ENCODE measurements around the gene ZNF764. TPM values are rescaled to one million over a fixed set of nuclear protein-coding genes. Genes with fewer than 3 reads are reported as not detected.

ZNF764 gene
- total and polyA plus RNA-seq, 9 of the 15 experiments (the other 6 are each of a cell fraction or from before 2014, with no cell fraction given) = 0.69 to 10.1 (median 4.1) TPM

DNA sequence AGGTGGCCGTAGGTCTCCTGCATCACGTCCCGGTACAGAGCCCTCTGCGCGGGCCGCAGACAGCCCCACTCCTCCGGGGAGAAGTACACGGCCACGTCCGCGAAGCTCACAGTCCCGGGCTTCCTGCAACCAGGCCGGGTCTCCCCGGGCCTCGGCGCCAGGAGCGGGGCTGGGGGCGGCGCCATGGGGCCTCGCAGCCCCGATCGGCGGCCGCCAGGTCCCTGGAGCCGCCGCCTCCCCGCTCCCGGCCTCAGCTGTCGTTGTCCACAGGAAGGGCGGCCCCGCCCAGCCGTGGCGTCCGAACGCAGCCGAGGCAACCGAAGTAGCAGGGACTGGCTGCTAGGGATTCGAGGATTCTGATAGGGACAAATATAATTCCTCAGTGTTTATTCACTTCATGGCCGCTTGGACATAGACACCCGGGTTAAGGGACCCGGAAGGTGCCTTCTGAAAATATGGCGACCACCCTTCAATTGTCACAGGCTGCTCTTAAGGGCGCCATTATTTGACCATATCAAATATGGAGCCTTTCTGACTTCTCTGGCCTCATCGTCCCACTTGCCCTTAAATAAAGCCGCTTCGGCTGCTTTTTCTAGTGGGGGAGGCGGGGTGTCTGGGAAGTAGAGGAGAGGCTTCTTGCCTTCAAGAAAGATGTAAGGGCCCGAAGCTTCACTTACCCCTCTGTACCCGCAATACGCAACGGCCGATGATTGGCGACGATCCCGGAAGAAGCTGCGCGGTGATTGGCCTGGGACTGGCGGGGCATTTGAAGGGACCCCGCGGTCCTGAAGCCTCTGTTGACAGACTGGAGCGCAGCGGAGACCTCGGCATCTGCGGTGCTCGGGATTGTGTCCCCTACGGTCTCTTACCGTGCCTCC lies 13.5 kb upstream of the ZNF764 start, which contains the start of gene ZNF688 (continued):
- TF ChIP-seq, protein P1, sequence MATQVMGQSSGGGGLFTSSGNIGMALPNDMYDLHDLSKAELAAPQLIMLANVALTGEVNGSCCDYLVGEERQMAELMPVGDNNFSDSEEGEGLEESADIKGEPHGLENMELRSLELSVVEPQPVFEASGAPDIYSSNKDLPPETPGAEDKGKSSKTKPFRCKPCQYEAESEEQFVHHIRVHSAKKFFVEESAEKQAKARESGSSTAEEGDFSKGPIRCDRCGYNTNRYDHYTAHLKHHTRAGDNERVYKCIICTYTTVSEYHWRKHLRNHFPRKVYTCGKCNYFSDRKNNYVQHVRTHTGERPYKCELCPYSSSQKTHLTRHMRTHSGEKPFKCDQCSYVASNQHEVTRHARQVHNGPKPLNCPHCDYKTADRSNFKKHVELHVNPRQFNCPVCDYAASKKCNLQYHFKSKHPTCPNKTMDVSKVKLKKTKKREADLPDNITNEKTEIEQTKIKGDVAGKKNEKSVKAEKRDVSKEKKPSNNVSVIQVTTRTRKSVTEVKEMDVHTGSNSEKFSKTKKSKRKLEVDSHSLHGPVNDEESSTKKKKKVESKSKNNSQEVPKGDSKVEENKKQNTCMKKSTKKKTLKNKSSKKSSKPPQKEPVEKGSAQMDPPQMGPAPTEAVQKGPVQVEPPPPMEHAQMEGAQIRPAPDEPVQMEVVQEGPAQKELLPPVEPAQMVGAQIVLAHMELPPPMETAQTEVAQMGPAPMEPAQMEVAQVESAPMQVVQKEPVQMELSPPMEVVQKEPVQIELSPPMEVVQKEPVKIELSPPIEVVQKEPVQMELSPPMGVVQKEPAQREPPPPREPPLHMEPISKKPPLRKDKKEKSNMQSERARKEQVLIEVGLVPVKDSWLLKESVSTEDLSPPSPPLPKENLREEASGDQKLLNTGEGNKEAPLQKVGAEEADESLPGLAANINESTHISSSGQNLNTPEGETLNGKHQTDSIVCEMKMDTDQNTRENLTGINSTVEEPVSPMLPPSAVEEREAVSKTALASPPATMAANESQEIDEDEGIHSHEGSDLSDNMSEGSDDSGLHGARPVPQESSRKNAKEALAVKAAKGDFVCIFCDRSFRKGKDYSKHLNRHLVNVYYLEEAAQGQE (IDR thresholded peaks at IDR 0.05; ENCODE audit: borderline replicate concordance) = no peak
- TF ChIP-seq, protein P1 (CRISPR knock-in tag; IDR thresholded peaks at IDR 0.05; ENCODE audit: low read depth) = peak; percentile 75; the same call in 1 of the 2 replicates
- TF ChIP-seq, protein P2, sequence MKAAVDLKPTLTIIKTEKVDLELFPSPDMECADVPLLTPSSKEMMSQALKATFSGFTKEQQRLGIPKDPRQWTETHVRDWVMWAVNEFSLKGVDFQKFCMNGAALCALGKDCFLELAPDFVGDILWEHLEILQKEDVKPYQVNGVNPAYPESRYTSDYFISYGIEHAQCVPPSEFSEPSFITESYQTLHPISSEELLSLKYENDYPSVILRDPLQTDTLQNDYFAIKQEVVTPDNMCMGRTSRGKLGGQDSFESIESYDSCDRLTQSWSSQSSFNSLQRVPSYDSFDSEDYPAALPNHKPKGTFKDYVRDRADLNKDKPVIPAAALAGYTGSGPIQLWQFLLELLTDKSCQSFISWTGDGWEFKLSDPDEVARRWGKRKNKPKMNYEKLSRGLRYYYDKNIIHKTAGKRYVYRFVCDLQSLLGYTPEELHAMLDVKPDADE (conservative IDR thresholded peaks at IDR 0.05; ENCODE audit: control insufficient read depth, low read depth, low read length) = peak; percentile 76
- no peak for TF ChIP-seq TRIM28 (IDR thresholded peaks at IDR 0.05)
- TF ChIP-seq ZFX (CRISPR knock-in tag; IDR thresholded peaks at IDR 0.05) = peak; percentile 86
- peak; percentile 52; the same call in 1 of the 2 replicates for TF ChIP-seq CREB1 (IDR thresholded peaks at IDR 0.05)
- TF ChIP-seq CREB1 (CRISPR knock-in tag; IDR thresholded peaks at IDR 0.05) = no peak; the same call in 1 of the 2 replicates
- TF ChIP-seq MTA2 (IDR thresholded peaks at IDR 0.05; ENCODE audit: low read depth) = no peak
- TF ChIP-seq SMARCA5 (IDR thresholded peaks at IDR 0.05) = no peak
- TF ChIP-seq, protein P3, sequence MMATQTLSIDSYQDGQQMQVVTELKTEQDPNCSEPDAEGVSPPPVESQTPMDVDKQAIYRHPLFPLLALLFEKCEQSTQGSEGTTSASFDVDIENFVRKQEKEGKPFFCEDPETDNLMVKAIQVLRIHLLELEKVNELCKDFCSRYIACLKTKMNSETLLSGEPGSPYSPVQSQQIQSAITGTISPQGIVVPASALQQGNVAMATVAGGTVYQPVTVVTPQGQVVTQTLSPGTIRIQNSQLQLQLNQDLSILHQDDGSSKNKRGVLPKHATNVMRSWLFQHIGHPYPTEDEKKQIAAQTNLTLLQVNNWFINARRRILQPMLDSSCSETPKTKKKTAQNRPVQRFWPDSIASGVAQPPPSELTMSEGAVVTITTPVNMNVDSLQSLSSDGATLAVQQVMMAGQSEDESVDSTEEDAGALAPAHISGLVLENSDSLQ (IDR thresholded peaks at IDR 0.05) = peak; percentile 65
- TF ChIP-seq CREBBP (IDR thresholded peaks at IDR 0.05; ENCODE audit: low read depth, low read length) = no peak
- TF ChIP-seq, protein P4, sequence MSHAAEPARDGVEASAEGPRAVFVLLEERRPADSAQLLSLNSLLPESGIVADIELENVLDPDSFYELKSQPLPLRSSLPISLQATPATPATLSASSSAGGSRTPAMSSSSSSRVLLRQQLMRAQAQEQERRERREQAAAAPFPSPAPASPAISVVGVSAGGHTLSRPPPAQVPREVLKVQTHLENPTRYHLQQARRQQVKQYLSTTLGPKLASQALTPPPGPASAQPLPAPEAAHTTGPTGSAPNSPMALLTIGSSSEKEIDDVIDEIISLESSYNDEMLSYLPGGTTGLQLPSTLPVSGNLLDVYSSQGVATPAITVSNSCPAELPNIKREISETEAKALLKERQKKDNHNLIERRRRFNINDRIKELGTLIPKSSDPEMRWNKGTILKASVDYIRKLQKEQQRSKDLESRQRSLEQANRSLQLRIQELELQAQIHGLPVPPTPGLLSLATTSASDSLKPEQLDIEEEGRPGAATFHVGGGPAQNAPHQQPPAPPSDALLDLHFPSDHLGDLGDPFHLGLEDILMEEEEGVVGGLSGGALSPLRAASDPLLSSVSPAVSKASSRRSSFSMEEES (CRISPR knock-in tag; IDR thresholded peaks at IDR 0.05) = no peak
- TF ChIP-seq ZNF282 (CRISPR knock-in tag; IDR thresholded peaks at IDR 0.05) = no peak
- TF ChIP-seq BRCA1 (IDR thresholded peaks at IDR 0.05) = no peak
- no peak for TF ChIP-seq BRCA1 (CRISPR knock-in tag; IDR thresholded peaks at IDR 0.05)

Data from K562 (cell line).